ENCODE results near the gene GNAI3.

DNA sequence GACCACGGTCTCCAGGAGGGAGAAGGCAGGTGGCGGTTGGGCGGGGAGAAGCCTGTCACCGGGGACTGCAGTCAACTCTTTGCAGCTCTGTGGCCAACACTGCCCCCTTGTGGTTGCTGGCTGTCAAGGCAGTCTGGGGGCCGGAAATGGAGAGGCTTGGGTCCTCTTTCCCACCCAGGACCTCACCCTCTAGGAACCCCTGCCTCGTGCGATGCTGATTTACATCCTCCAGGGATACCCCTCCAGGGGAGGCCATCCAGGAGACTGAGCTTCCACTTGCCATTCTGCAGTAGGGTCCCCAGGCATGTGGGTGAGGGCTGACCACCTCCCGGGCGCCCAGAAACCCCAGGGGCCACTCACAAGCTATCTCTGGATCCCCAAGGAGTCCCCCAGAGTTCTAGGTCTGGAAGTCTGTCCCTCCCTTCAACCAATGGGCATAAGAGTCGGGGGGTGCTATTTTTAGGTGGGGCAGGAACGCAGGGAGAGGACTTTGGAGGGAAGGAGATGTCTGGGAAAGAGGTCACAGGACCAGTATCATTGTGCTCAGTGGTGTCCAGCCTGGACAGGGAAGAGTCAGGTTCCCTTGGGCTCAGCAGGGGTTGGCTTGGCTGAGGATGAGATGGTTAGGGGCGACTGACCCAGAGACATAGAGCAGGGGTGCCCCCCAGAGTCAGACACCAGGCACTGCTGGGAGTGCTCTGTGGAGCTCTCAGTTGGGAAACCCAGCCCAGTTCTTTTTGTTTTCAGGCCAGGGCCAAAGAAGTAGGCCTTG, 15.9 kb upstream of the GNAI3 start:
- TF ChIP-seq, protein P1, sequence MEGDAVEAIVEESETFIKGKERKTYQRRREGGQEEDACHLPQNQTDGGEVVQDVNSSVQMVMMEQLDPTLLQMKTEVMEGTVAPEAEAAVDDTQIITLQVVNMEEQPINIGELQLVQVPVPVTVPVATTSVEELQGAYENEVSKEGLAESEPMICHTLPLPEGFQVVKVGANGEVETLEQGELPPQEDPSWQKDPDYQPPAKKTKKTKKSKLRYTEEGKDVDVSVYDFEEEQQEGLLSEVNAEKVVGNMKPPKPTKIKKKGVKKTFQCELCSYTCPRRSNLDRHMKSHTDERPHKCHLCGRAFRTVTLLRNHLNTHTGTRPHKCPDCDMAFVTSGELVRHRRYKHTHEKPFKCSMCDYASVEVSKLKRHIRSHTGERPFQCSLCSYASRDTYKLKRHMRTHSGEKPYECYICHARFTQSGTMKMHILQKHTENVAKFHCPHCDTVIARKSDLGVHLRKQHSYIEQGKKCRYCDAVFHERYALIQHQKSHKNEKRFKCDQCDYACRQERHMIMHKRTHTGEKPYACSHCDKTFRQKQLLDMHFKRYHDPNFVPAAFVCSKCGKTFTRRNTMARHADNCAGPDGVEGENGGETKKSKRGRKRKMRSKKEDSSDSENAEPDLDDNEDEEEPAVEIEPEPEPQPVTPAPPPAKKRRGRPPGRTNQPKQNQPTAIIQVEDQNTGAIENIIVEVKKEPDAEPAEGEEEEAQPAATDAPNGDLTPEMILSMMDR (IDR thresholded peaks at IDR 0.05; ENCODE audit: low read length): peak; percentile 77
- TF ChIP-seq EZH2 (IDR thresholded peaks at IDR 0.05; ENCODE audit: borderline replicate concordance, low read length): no peak
